Inflammatory macrophage treated with lipopolysaccharide for 1 hour (primary cell): ENCODE results near the gene HUWE1.
"Not testable (repeated sequence)": the region's sequence is repeated elsewhere in the genome, so short reads cannot be mapped to it uniquely, and the experiment has no call there.

Experiments
- DNase-seq, 2 donors: peaks; one replicate each; pipeline ENCODE4 v3.0.0-alpha.2; 2020 to 2022

HUWE1 gene, protein sequence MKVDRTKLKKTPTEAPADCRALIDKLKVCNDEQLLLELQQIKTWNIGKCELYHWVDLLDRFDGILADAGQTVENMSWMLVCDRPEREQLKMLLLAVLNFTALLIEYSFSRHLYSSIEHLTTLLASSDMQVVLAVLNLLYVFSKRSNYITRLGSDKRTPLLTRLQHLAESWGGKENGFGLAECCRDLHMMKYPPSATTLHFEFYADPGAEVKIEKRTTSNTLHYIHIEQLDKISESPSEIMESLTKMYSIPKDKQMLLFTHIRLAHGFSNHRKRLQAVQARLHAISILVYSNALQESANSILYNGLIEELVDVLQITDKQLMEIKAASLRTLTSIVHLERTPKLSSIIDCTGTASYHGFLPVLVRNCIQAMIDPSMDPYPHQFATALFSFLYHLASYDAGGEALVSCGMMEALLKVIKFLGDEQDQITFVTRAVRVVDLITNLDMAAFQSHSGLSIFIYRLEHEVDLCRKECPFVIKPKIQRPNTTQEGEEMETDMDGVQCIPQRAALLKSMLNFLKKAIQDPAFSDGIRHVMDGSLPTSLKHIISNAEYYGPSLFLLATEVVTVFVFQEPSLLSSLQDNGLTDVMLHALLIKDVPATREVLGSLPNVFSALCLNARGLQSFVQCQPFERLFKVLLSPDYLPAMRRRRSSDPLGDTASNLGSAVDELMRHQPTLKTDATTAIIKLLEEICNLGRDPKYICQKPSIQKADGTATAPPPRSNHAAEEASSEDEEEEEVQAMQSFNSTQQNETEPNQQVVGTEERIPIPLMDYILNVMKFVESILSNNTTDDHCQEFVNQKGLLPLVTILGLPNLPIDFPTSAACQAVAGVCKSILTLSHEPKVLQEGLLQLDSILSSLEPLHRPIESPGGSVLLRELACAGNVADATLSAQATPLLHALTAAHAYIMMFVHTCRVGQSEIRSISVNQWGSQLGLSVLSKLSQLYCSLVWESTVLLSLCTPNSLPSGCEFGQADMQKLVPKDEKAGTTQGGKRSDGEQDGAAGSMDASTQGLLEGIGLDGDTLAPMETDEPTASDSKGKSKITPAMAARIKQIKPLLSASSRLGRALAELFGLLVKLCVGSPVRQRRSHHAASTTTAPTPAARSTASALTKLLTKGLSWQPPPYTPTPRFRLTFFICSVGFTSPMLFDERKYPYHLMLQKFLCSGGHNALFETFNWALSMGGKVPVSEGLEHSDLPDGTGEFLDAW (N-terminal part only)

GRCh38 chrX:53686151-53686885 is at the start of gene HUWE1:
Gene HUWE1 (minus strand): TSS chrX:53686719. CDS start chrX:53654107, 32,612 bp downstream.
- peak; percentile 49 to 56 for DNase-seq

- no peak for DNase-seq
These were observed 46.3 kb upstream of the HUWE1 start for GRCh38 chrX:53732797-53733196.

DNA sequence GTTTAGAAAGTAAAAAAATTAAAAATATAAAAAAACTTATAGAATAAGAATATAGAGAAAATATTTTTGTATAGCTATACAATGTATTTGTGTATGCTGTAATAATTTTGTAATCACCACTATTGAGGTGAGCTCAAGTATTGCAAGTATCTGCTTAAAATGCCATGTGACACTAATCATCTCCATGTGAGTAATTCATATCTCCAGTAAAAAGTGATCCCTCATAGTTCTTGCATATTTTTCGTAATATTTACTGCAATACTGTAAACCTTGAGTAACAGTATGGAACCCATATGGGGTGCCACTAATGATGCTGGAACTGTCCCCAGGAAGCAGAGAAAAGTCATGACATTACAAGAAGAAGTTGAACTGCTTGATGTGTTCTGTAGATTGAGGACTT is 43.2 kb upstream of the HUWE1 start:
- peak; percentile 7 to 66 for DNase-seq

DNA sequence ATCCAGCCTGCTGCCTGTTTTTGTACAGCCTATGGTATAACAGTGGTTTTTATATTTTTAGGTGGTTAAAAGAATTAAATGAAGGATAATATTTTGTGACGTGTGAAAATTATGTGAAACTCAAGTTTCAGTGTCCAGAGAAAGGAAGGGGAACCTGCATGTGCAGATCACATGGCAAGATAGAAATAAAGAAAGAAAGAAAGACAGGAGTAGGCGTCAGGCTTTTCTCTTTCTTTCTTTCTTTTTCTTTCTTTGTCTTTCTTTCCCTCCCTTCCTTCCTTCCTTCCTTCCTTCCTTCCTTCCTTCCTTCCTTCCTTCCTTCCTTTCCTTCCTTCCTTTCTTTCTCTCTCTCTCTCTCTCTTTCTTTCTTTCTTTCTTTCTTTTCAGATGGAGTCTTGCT is 42.0 kb upstream of the HUWE1 start:
- DNase-seq = no peak

DNA sequence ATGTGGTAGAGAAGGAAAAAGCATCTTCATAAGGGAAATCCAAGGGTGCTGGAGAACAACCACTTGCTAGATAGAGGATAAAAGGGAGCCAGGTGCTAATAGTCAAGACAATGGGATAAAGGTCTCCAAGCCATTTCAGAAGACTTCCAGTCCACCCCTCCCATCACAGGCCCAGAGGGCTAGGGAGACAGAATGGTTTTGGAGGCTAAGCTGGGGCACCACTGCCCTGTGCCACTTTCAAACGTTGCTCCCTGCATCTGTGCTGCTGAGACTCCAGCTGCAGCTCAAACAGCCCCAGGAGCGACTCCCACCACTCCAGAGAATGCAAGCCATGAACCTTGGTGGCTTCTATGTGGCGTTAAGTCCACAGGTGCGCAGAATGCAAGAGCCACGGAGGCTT is 38.4 kb upstream of the HUWE1 start:
- no peak for DNase-seq

- no peak for DNase-seq
These were observed 36.9 kb upstream of the HUWE1 start for GRCh38 chrX:53723381-53723780.

DNA sequence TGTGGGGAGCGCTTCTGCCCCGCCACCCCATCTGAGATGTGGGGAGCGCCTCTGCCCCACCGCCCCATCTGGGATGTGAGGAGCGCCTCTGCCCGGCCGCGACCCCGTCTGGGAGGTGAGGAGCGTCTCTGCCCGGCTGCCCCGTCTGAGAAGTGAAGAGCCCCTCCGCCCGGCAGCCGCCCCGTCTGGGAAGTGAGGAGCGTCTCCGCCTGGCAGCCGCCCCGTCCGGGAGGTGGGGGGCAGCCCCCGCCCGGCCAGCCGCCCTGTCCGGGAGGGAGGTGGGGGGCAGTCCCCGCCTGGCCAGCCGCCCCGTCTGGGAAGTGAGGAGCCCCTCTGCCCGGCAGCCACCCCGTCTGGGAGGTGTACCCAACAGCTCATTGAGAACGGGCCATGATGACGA is 35.1 kb upstream of the HUWE1 start:
- DNase-seq = not testable (repeated sequence)

DNA sequence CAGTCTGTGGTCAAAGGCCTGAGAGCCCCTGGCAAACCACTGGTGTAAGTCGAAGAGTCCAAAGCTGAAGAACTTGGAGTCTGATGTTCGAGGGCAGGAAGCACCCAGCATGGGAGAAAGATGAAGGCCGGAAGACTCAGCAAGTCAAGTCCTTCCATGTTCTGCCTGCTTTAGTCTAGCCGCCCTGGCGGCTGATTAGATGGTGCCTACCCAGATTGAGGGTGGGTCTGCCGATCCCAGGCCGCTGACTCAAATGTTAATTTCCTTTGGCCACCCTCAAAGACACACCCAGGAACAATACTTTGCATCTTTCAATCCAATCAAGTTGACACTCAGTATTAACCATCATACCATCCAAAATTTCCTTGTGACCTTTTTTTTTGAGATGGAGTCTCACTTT is 33.1 kb upstream of the HUWE1 start:
- DNase-seq = not testable (repeated sequence)

GRCh38 chrX:53718073-53718472 is 31.6 kb upstream of the HUWE1 start:
- no peak for DNase-seq

DNA sequence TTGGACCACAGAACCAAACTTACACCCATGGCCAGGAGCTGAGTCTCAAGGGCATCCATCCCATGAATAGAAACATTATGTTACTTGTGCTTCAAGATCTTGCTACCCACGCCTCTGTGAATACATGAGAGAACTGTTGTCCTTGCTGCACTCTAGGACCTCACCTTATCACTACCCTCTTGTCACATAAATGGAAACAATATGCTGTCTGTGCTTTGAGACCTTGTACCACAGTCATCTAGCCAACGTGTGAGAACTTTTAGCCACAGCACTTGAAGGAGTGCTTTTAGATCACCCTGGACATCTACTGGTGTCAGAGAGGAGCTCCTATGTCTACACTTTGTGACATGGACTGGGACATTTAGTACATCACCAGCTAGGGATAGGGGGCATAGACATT is 30.7 kb upstream of the HUWE1 start:
- DNase-seq = no peak

GRCh38 chrX:53716328-53717088 is 30.0 kb upstream of the HUWE1 start:
- DNase-seq = peak; percentile 43 to 83

GRCh38 chrX:53715346-53715924 is 28.9 kb upstream of the HUWE1 start:
- DNase-seq = no peak

- peak; percentile 60 to 82 for DNase-seq
These were observed 28.2 kb upstream of the HUWE1 start for GRCh38 chrX:53714580-53715345.

DNA sequence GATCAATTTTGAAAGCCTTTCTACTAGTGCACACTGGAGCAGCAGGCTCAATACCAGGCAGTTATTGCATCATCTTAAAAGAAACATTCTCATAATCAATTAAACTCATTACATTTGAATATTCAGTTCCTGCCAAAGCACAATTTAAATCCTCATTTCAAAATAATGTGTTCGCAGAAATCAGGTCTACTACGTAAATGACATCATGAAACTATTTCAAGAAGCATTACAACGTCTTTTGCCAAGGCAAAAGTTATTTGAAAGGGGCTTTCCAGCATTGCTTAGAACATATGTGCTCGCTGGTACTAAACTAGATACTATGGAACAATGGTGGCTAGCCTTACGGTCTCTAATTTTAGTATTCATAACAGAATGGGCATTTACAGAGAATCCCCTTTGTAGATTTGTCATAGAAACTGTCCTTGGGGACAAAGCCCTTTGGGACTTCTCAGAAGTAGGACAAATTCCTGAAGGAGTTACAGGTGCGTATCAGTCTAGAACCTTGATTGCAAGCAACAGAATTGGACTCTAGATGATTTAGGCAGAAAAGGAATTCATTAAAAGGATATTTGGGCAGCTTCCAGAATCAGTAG is 27.6 kb upstream of the HUWE1 start:
- DNase-seq = peak; percentile 54 to 76

DNA sequence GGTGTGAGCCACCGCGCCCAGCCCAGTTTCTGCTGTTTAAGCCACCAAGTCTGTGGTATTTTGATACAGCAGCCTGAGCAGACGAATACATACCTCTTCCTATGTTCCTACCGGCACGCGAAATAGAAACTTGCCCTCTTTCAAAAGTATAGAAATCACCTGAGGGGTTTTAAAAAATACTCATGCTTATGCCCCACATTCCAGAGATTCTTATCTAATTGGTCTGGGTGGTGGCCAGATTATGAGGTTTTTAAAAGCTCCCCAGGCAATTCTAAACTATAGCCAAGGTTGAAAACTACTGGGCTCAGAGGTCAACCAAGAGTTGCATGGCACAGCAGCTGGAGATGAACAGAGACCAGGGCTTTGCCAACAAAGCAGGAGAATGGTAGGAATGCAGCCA is 24.9 kb upstream of the HUWE1 start:
- no peak for DNase-seq

GRCh38 chrX:53704854-53705253 is 18.3 kb upstream of the HUWE1 start:
- no peak for DNase-seq

GRCh38 chrX:53704294-53704693 is 17.8 kb upstream of the HUWE1 start:
- no peak for DNase-seq

GRCh38 chrX:53695946-53696549 is 9.5 kb upstream of the HUWE1 start:
- no peak for DNase-seq

DNA sequence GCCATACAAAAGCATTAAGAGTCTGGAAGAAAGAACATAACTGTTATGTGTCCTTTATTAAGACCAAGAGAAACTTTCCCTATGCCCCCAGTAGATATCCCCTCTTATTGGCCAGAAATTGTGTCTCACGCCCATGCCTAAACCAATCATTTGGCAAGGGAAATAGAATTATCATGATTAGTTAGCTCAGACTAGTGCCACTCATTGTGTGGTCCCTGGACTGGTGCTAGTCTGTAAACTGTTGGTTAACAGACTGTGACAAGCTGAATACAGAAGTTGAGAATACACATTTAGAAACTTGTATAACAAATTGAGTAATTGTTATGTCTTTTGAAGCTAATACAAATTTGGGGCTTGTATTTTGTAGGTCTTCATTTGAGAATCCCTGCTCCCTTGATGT is 8.1 kb upstream of the HUWE1 start:
- no peak for DNase-seq

GRCh38 chrX:53688300-53688699 is 1.8 kb upstream of the HUWE1 start:
- DNase-seq = no peak
